Prostate gland (tissue), 1 donor: ENCODE data around the gene SPRYD3.

Experiments
- POLR2A ChIP-seq: fragments of 450-650 bp; IDR thresholded peaks from one replicate; pipeline ENCODE4 v1.6.1; 2016; ENCODE audit warnings: antibody characterized with exemption, mild to moderate bottlenecking
- POLR2AphosphoS5 ChIP-seq: sonication (generic); formaldehyde crosslinking; IDR thresholded peaks from one replicate; pipeline ENCODE4 v1.6.1; 2017; ENCODE audit warnings: antibody characterized with exemption

GRCh38 chr12:53058674-53059433 lies 20.3 kb downstream of the SPRYD3 start:
- TF ChIP-seq POLR2A (no peak), POLR2AphosphoS5 (no peak)
